ENCODE data around the gene LRP1B.

Gene LRP1B

DNA sequence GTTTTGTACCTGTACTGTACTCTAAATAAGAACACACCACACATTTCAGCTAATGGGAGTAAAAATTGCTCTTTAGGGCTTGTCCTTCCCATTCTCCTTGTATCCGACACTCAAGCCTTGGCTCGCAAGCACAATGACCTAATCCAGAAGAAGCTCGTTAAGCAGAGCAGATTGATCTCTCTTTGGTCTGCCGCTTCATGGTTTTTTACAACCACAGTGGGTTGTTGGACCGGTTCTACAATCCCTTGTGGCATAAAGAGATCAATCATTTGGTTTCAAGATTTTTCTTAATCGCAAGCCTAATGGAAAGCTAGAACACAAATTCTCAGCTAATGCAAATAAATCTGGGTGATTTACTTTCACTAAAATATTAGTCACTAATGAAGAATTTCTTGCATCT, 662.1 kb downstream of the LRP1B start:
- Histone ChIP-seq H3K4me3 (no peak overlapping the region), H3K27ac (no peak overlapping the region)
- DNase-seq (ENCODE audit: low spot score) = no peak
- TF ChIP-seq, protein P1, sequence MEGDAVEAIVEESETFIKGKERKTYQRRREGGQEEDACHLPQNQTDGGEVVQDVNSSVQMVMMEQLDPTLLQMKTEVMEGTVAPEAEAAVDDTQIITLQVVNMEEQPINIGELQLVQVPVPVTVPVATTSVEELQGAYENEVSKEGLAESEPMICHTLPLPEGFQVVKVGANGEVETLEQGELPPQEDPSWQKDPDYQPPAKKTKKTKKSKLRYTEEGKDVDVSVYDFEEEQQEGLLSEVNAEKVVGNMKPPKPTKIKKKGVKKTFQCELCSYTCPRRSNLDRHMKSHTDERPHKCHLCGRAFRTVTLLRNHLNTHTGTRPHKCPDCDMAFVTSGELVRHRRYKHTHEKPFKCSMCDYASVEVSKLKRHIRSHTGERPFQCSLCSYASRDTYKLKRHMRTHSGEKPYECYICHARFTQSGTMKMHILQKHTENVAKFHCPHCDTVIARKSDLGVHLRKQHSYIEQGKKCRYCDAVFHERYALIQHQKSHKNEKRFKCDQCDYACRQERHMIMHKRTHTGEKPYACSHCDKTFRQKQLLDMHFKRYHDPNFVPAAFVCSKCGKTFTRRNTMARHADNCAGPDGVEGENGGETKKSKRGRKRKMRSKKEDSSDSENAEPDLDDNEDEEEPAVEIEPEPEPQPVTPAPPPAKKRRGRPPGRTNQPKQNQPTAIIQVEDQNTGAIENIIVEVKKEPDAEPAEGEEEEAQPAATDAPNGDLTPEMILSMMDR (IDR thresholded peaks at IDR 0.05) = no peak

DNA sequence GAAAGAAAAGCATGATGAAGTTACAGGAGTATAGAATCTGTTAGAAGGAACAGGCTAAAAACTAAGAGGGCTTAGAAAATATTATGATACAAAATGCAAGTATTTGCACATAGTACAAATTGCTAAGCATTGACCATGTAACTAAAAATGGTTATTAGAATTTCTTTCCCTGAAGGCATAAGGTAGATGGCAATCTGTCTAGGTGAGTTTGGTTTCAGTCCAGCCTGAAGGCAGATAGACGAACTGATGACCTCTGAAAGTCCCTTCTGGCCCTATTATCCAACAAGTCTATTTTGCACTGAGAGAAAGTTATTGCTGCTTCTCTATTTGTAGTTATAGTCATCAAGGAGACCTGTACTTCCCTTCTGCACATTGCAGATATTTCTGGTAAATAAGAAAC, 663.5 kb downstream of the LRP1B start:
- DNase-seq (ENCODE audit: low spot score) = no peak
- TF ChIP-seq, protein P1 (IDR thresholded peaks at IDR 0.05) = no peak
- no peak overlapping the region for H3K4me3 ChIP-seq
- H3K27ac ChIP-seq = no peak overlapping the region

- no peak for DNase-seq (ENCODE audit: low spot score)
- TF ChIP-seq, protein P1 (IDR thresholded peaks at IDR 0.05) = no peak
- no peak overlapping the region for H3K4me3 ChIP-seq
- no peak overlapping the region for H3K27ac ChIP-seq
Observed at GRCh38 chr2:141464995-141465394, 665.8 kb downstream of the LRP1B start.

DNA sequence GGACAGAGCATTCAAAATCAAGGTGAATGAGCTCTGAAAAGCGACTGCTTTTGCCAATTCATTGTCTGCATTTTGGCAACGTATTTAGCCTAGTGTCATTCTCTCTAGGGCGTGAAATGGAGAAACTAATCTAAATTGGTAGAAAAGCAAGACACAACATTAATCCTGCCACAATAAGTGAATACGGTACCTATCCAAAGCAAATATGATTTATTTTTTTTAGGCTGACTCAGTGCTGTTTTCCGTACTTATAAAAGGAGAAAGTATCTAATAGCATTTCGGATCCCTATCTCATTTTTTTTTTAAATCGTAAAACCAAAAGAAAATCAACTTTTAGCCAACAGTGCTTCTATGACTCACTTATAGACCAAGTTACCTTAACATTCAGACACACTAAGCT, 672.5 kb downstream of the LRP1B start:
- Histone ChIP-seq H3K4me3 (no peak overlapping the region), H3K27ac (no peak overlapping the region)
- TF ChIP-seq, protein P1 (IDR thresholded peaks at IDR 0.05) = no peak
- DNase-seq (ENCODE audit: low spot score) = no peak

DNA sequence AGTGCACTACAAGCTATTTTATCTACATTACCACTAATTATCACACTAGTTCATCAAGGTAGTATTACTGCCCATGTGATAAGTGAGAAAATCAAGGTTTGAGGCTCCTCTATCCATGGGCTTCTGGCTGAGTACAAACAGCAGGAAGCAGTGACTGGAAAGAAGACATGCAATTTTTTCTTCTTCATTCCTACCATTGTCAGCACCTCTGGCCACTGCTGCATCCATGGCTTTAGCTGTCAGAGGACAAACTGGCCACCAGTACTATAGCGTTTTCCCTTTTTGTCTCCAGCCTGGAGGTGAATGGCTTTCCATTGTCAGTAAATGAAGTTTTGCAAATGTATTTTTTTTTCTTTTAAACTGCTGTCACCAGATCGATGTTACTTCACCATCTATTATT, 674.9 kb downstream of the LRP1B start:
- Histone ChIP-seq H3K4me3 (no peak overlapping the region), H3K27ac (no peak overlapping the region)
- DNase-seq (ENCODE audit: low spot score) = no peak
- TF ChIP-seq, protein P1 (IDR thresholded peaks at IDR 0.05) = no peak

GRCh38 chr2:141455211-141455826, 675.5 kb downstream of the LRP1B start:
- DNase-seq (ENCODE audit: low spot score) = no peak
- no peak overlapping the region for H3K4me3 ChIP-seq
- H3K27ac ChIP-seq = no peak overlapping the region
- TF ChIP-seq, protein P1 (IDR thresholded peaks at IDR 0.05) = no peak

- TF ChIP-seq, protein P1 (IDR thresholded peaks at IDR 0.05) = no peak
- H3K4me3 ChIP-seq = no peak overlapping the region
- no peak for DNase-seq (ENCODE audit: low spot score)
Observed at GRCh38 chr2:141440072-141440635, 690.7 kb downstream of the LRP1B start.

More at GRCh38 chr2:141440072-141440635, 690.7 kb downstream of the LRP1B start:
- no peak overlapping the region for H3K27ac ChIP-seq

Data from coronary artery (tissue), 2 donors.